H1 (cell line): ENCODE results near the gene MROH7. TPM values are rescaled to one million over a fixed set of nuclear protein-coding genes. Genes with fewer than 3 reads are reported as not detected.

Source experiments
- CTCF ChIA-PET: fragments of 300-600 bp; sonication (Branson Sonifier 250); formaldehyde crosslinking; loops from one replicate; lab custom pipeline; 2021; ENCODE audit not compliant: partially characterized antibody; lab: Charles Lee
- POLR2A ChIA-PET: fragments of 300-600 bp; sonication (Branson Sonifier 250); formaldehyde crosslinking; loops from one replicate; lab custom pipeline; 2021; ENCODE audit warnings: inconsistent platforms; ENCODE audit not compliant: partially characterized antibody; lab: Charles Lee
- DNase-seq, 2 experiments: peaks; one replicate each; pipeline versions ENCODE4 v3.0.0 to v3.0.0-alpha.2; 2010 to 2022; ENCODE audit warnings: low spot score in 2 of 2, low read depth in 1 of 2, mixed read lengths in 1 of 2
- FAIRE-seq: peaks from 2 replicates; lab custom pipeline; 2011; peaks lifted over from hg19 to GRCh38; lab: Jason Lieb, UNC
- H2AFZ ChIP-seq: 2 replicates; pipeline ENCODE4 v1.8.1; 2012; ENCODE audit warnings: low read length, inconsistent platforms
- H2AK5ac ChIP-seq: 2 replicates; pipeline ENCODE4 v1.6.1; 2013; ENCODE audit warnings: low read depth, low read length
- H2BK120ac ChIP-seq: replicated peaks from 2 replicates; pipeline ENCODE3; 2013; ENCODE audit warnings: low read depth, low read length, inconsistent platforms
- H2BK12ac ChIP-seq: 2 replicates; pipeline ENCODE4 v1.6.1; 2013; ENCODE audit warnings: low read depth, low read length
- H2BK15ac ChIP-seq: 2 replicates; pipeline ENCODE4 v1.6.1; 2013; ENCODE audit warnings: low read length
- H2BK20ac ChIP-seq: 2 replicates; pipeline ENCODE4 v1.6.1; 2013; ENCODE audit warnings: low read length
- H2BK5ac ChIP-seq: 2 replicates; pipeline ENCODE4 v1.6.1; 2013; ENCODE audit warnings: low read depth, low read length
- H3K14ac ChIP-seq: 2 replicates; pipeline ENCODE4 v1.6.1; 2013; ENCODE audit warnings: inconsistent platforms; ENCODE audit not compliant: insufficient read length
- H3K18ac ChIP-seq: 2 replicates; pipeline ENCODE4 v1.6.1; 2013; ENCODE audit warnings: low read length; ENCODE audit errors: extremely low read depth
- H3K23ac ChIP-seq: 2 replicates; pipeline ENCODE4 v1.6.1; 2013; ENCODE audit warnings: inconsistent platforms; ENCODE audit not compliant: insufficient read length
- H3K23me2 ChIP-seq: 2 replicates; pipeline ENCODE4 v1.6.1; 2013; ENCODE audit warnings: low read depth, low read length
- H3K27ac ChIP-seq: 2 replicates; pipeline ENCODE4 v1.6.1; 2011; ENCODE audit warnings: low read depth, low read length, inconsistent platforms
- H3K27me3 ChIP-seq, 4 experiments: replicated peaks in 1 of 4; 1 replicate in 1 of 4; 2 replicates in 3 of 4; pipeline versions ENCODE4 v1.6.1 to v1.8.1; 2011 to 2013; ENCODE audit warnings: low read length in 3 of 4, mild to moderate bottlenecking in 3 of 4, inconsistent platforms in 2 of 4, mixed read lengths in 2 of 4, moderate library complexity in 1 of 4; ENCODE audit not compliant: control insufficient read depth in 3 of 4, insufficient read depth in 3 of 4; ENCODE audit errors: extremely low read depth in 1 of 4
- H3K36me3 ChIP-seq, 4 experiments: 2 replicates each; pipeline versions ENCODE4 v1.6.1 to v1.8.1; 2011 to 2013; ENCODE audit warnings: mild to moderate bottlenecking in 4 of 4, low read length in 3 of 4, moderate library complexity in 2 of 4, control low read depth in 1 of 4, inconsistent platforms in 1 of 4; ENCODE audit not compliant: insufficient read depth in 4 of 4, control insufficient read depth in 2 of 4
- H3K4ac ChIP-seq: replicated peaks from 2 replicates; pipeline ENCODE3; 2013; ENCODE audit warnings: low read length, low read depth, mixed read lengths, inconsistent platforms; ENCODE audit not compliant: insufficient read length
- H3K4me1 ChIP-seq, 4 experiments: replicated peaks in 1 of 4; 1 replicate in 1 of 4; 2 replicates in 3 of 4; pipeline versions ENCODE4 v1.6.1 to v1.8.1; 2011 to 2013; ENCODE audit warnings: low read length in 3 of 4, inconsistent platforms in 2 of 4, mixed read lengths in 1 of 4; ENCODE audit not compliant: insufficient read depth in 4 of 4, control insufficient read depth in 3 of 4
- H3K4me2 ChIP-seq, 2 experiments: 2 replicates each; pipeline versions ENCODE4 v1.6.1 to v1.8.1; 2011 to 2013; ENCODE audit warnings: low read depth in 2 of 2, low read length in 2 of 2, control low read depth in 1 of 2, inconsistent platforms in 1 of 2, mild to moderate bottlenecking in 1 of 2; ENCODE audit not compliant: insufficient read depth in 1 of 2
- H3K4me3 ChIP-seq, 4 experiments: fragments of 200-600, 300-600 bp in 1 of 4; sonication (generic), shearing (Covaris generic), sonication (Bioruptor Twin) in 1 of 4; 2 replicates each; pipeline versions ENCODE4 v1.5.1 to v1.8.1; 2011 to 2016; ENCODE audit warnings: low read length in 4 of 4, low read depth in 3 of 4, control low read depth in 2 of 4, inconsistent platforms in 2 of 4, mild to moderate bottlenecking in 2 of 4, mixed read lengths in 1 of 4, moderate library complexity in 1 of 4; ENCODE audit not compliant: insufficient read depth in 2 of 4; ENCODE audit errors: extremely low read depth in 1 of 4
- H3K56ac ChIP-seq: replicated peaks from 2 replicates; pipeline ENCODE3; 2013; ENCODE audit warnings: low read depth, mild to moderate bottlenecking, mixed read lengths, low read length, inconsistent platforms; ENCODE audit not compliant: insufficient read length
- H3K79me1 ChIP-seq: 2 replicates; pipeline ENCODE4 v1.6.1; 2013; ENCODE audit warnings: low read depth, low read length, control low read depth
- H3K79me2 ChIP-seq, 2 experiments: 2 replicates each; pipeline versions ENCODE4 v1.6.1 to v1.8.1; 2012 to 2013; ENCODE audit warnings: low read length in 2 of 2, mild to moderate bottlenecking in 2 of 2, inconsistent platforms in 1 of 2; ENCODE audit not compliant: insufficient read depth in 2 of 2, control insufficient read depth in 1 of 2
- H3K9ac ChIP-seq, 4 experiments: replicated peaks in 1 of 4; 1 replicate in 1 of 4; 2 replicates in 3 of 4; pipeline versions ENCODE4 v1.6.1 to v1.8.1; 2011 to 2013; ENCODE audit warnings: low read depth in 3 of 4, low read length in 3 of 4, control low read depth in 2 of 4, mild to moderate bottlenecking in 2 of 4, moderate library complexity in 2 of 4, inconsistent platforms in 1 of 4; ENCODE audit errors: extremely low read depth in 1 of 4
- H3K9me3 ChIP-seq, 2 experiments: 2 replicates each; pipeline versions ENCODE4 v1.6.1 to v1.8.1; 2012 to 2013; ENCODE audit warnings: mild to moderate bottlenecking in 2 of 2, moderate library complexity in 2 of 2, control low read depth in 1 of 2, inconsistent platforms in 1 of 2, low read depth in 1 of 2, low read length in 1 of 2, mixed read lengths in 1 of 2; ENCODE audit not compliant: insufficient read depth in 2 of 2
- H4K20me1 ChIP-seq, 2 experiments: replicated peaks in 1 of 2; 2 replicates each; pipeline versions ENCODE3 to v1.8.1; 2011 to 2013; ENCODE audit warnings: inconsistent platforms in 2 of 2, low read length in 2 of 2, mild to moderate bottlenecking in 1 of 2; ENCODE audit not compliant: insufficient read depth in 2 of 2, control insufficient read depth in 1 of 2
- H4K5ac ChIP-seq: 2 replicates; pipeline ENCODE4 v1.6.1; 2013; ENCODE audit warnings: low read length, low read depth, mixed read lengths, inconsistent platforms; ENCODE audit not compliant: insufficient read length
- H4K8ac ChIP-seq: 2 replicates; pipeline ENCODE4 v1.8.0; 2013; ENCODE audit warnings: mild to moderate bottlenecking, moderate library complexity, low read length, inconsistent platforms; ENCODE audit not compliant: insufficient read depth; ENCODE audit errors: extremely low read depth
- H4K91ac ChIP-seq: replicated peaks from 2 replicates; pipeline ENCODE3; 2013; ENCODE audit warnings: low read length, mixed read lengths, inconsistent platforms; ENCODE audit not compliant: insufficient read length
- CHD2 ChIP-seq: IDR thresholded peaks from 2 replicates; pipeline ENCODE4 v1.6.1; 2012; ENCODE audit warnings: low read length, improper control_type of control experiment
- GTF2F1 ChIP-seq: IDR thresholded peaks from 2 replicates; pipeline ENCODE4 v1.6.1; 2012; ENCODE audit warnings: low read depth, low read length, improper control_type of control experiment, borderline replicate concordance
- JUND ChIP-seq: IDR thresholded peaks from 2 replicates; pipeline ENCODE4 v1.6.1; 2011; ENCODE audit warnings: mild to moderate bottlenecking, improper control_type of control experiment, low read length
- KDM4A ChIP-seq: IDR thresholded peaks from one replicate; pipeline ENCODE4 v1.7.1; 2012; ENCODE audit warnings: low read depth, mild to moderate bottlenecking, moderate library complexity, low read length, inconsistent platforms; ENCODE audit not compliant: severe bottlenecking
- KDM5A ChIP-seq: fragments of 200-600 bp; IDR thresholded peaks from 2 replicates; pipeline ENCODE4 v1.7.1; 2012; ENCODE audit warnings: mild to moderate bottlenecking, low read length, inconsistent platforms, mixed read lengths
- MAFK ChIP-seq: IDR thresholded peaks from 2 replicates; pipeline ENCODE4 v1.6.1; 2012; ENCODE audit warnings: low read depth, mild to moderate bottlenecking, improper control_type of control experiment, low read length
- RFX5 ChIP-seq: IDR thresholded peaks from 2 replicates; pipeline ENCODE4 v1.6.1; 2011; ENCODE audit warnings: low read depth, low read length, improper control_type of control experiment, borderline replicate concordance
- SP2 ChIP-seq: IDR thresholded peaks from 2 replicates; pipeline ENCODE4 v1.6.1; 2012; ENCODE audit warnings: mild to moderate bottlenecking, low read length, inconsistent platforms
- SUZ12 ChIP-seq: fragments of 200-600 bp; sonication (generic); IDR thresholded peaks from 2 replicates; pipeline ENCODE4 v1.6.1; 2012; ENCODE audit warnings: mild to moderate bottlenecking, inconsistent platforms, low read length, moderate library complexity, mixed read lengths
- TAF7 ChIP-seq: optimal IDR thresholded peaks from 2 replicates; pipeline ENCODE3; 2011; ENCODE audit warnings: low read depth, mild to moderate bottlenecking, inconsistent platforms, low read length, moderate library complexity, borderline replicate concordance
- WGBS, 2 experiments: shearing (Covaris generic) in 1 of 2; methylation state at CpG; one replicate each; pipeline versions ENCODE4 v1.1.6 to v1.1.7; 2013 to 2015; ENCODE audit warnings: low lambda C conversion rate in 2 of 2, mixed read lengths in 2 of 2, inconsistent platforms in 1 of 2, low coverage in 1 of 2, missing lambda C conversion rate in 1 of 2; ENCODE audit not compliant: insufficient replicate concordance in 2 of 2, insufficient coverage in 1 of 2, insufficient read length in 1 of 2; ENCODE audit errors: extremely low coverage in 1 of 2, missing lambda C conversion rate in 1 of 2; 5-methylcytosine and 5-hydroxymethylcytosine counted together
- polyA plus RNA-seq, 7 experiments: library from polyadenylated mRNA; depleted of rRNA in 3 of 7; stranded (reverse) in 5 of 7; unstranded in 2 of 7; fragments of >200 nt in 5 of 7; fragments of 200-250 nt in 2 of 7; gene quantifications; 1 replicate in 5 of 7; 2 replicates in 1 of 7; 4 replicates in 1 of 7; pipeline versions ENCODE4 v1.2.1 to v1.2.3, GENCODE V29; 2011 to 2013; ENCODE audit warnings: missing spikeins in 2 of 7, mixed read lengths in 2 of 7
- total RNA-seq: library from RNA; stranded (reverse); fragmentation: NEBNext Ultra II Directional; extraction: Animal tissue kit (Norgen Biotek cat#: 25700); gene quantifications from 2 replicates; pipeline ENCODE4 v1.2.1, GENCODE V29; 2021
- TF ChIP-seq, protein P1 (sequence below): IDR thresholded peaks from 2 replicates; pipeline ENCODE4 v1.6.1; 2011; ENCODE audit warnings: low read depth, mild to moderate bottlenecking, low read length; ENCODE audit not compliant: insufficient read depth
- TF ChIP-seq, protein P2 (sequence below): IDR thresholded peaks from 2 replicates; pipeline ENCODE4 v1.6.1; 2012; ENCODE audit warnings: inconsistent platforms

The MROH7 gene
- total and polyA plus RNA-seq, 2 of the 8 experiments (the other 6 are each of a cell fraction or from before 2014, with no cell fraction given), result 0.07 to 0.20 TPM

DNA sequence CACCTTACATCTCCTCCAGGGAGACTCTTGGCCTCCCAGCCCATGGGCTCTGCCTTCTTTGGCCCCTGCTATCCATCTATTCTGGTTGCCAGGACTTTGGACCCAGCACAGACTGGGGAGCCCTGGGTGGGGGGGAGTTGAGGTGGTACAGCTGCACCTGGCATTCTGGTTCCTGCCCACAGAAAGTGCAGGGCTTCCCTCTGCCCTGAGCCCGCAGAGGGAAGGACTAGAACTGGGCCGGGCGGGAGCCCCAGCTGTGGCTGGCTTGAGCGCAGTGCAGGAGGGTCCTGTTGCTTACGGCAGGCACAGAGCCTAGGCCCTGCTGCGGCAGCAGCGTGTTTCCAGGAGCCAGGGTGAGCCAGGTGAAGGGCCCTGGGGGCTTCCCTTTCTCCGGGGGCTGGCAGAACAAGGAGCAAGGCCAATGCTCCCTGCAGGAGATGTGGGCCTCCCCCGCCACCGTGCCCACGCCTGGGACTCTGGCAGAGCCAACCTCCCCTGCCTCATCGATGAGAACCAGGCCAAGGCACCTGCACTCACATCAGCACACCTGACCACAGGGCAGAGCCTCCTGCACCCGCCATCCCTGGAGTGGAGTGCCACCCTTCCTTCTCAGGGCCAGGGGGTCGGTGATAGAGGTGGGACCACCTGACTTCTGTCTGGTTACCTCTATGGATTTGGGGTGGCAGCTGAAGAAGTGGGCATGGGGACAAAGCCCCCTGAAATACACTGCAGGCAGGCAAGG lies 106.7 kb downstream of the MROH7 start:
- H3K4me1 ChIP-seq, result peaks cover 0 to 5% (median 2%) of the 10 kb centered on the region in 4 experiments; a peak in 3 of 7 replicates
- WGBS, 2 experiments, result 85% methylated on average over 14 of the region's 14 CpGs; no CpG with 5 or more reads in 1 of the 2 experiments
- H4K20me1 ChIP-seq, result peaks cover 0 to 7% of the 10 kb centered on the region in 2 experiments
- H3K4me3 ChIP-seq, result no peak overlapping the region
- H3K79me2 ChIP-seq, result no peaks in the 10 kb centered on the region
- DNase-seq (no peak), FAIRE-seq (no peak)
- H3K18ac ChIP-seq, result no peak overlapping the region
- H3K4me2 ChIP-seq, result no peak overlapping the region
- no peak overlapping the region for H2AFZ ChIP-seq
- H3K9ac ChIP-seq, result no peak overlapping the region
- no peak overlapping the region for H3K56ac ChIP-seq
- no peak overlapping the region for H3K23ac ChIP-seq
- H3K14ac ChIP-seq, result no peak overlapping the region
- H3K23me2 ChIP-seq, result no peaks in the 10 kb centered on the region
- H4K8ac ChIP-seq, result no peak overlapping the region
- H3K27me3 ChIP-seq, result no peaks in the 10 kb centered on the region
- no peak overlapping the region for H4K5ac ChIP-seq
- no peak overlapping the region for H2BK15ac ChIP-seq
- no peak overlapping the region for H2BK12ac ChIP-seq
- no peaks in the 10 kb centered on the region for H3K9me3 ChIP-seq
- H2BK20ac ChIP-seq, result no peak overlapping the region
- H2BK120ac ChIP-seq, result no peak overlapping the region
- H3K79me1 ChIP-seq, result no peaks in the 10 kb centered on the region
- H3K4ac ChIP-seq, result no peak overlapping the region
- H4K91ac ChIP-seq, result no peak overlapping the region
- ChIA-PET POLR2A (no interaction called here), CTCF (interaction anchor here (0.6 kb wide), 1 partner anchor 139 kb away, joined by 3 read pairs; no protein-coding TSS in a partner anchor)
- no peak overlapping the region for H2AK5ac ChIP-seq
- 0 out of 8 replicates have a peak, but pooled peaks cover 0 to 1% (median 0%) of the 10 kb centered on the region in 4 experiments for H3K36me3 ChIP-seq
- H2BK5ac ChIP-seq, result no peak overlapping the region
- no peak overlapping the region for H3K27ac ChIP-seq
- no peak for TF ChIP-seq SP2
- TF ChIP-seq KDM5A, result no peak
- no peak for TF ChIP-seq TAF7
- no peak for TF ChIP-seq KDM4A
- TF ChIP-seq, protein P1, sequence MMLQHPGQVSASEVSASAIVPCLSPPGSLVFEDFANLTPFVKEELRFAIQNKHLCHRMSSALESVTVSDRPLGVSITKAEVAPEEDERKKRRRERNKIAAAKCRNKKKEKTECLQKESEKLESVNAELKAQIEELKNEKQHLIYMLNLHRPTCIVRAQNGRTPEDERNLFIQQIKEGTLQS, result no peak
- TF ChIP-seq CHD2, result no peak
- no peak for TF ChIP-seq JUND
- TF ChIP-seq, protein P2, sequence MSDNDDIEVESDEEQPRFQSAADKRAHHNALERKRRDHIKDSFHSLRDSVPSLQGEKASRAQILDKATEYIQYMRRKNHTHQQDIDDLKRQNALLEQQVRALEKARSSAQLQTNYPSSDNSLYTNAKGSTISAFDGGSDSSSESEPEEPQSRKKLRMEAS, result no peak
- no peak for TF ChIP-seq SUZ12
- no peak for TF ChIP-seq MAFK
- no peak for TF ChIP-seq GTF2F1
- no peak for TF ChIP-seq RFX5
